ENCODE measurements around the gene CHN2. TPM values are rescaled to one million over a fixed set of nuclear protein-coding genes. Genes with fewer than 3 reads are reported as not detected.

CHN2 gene
- total RNA-seq, 1 donor from 2014 or later: 0.64 TPM

DNA sequence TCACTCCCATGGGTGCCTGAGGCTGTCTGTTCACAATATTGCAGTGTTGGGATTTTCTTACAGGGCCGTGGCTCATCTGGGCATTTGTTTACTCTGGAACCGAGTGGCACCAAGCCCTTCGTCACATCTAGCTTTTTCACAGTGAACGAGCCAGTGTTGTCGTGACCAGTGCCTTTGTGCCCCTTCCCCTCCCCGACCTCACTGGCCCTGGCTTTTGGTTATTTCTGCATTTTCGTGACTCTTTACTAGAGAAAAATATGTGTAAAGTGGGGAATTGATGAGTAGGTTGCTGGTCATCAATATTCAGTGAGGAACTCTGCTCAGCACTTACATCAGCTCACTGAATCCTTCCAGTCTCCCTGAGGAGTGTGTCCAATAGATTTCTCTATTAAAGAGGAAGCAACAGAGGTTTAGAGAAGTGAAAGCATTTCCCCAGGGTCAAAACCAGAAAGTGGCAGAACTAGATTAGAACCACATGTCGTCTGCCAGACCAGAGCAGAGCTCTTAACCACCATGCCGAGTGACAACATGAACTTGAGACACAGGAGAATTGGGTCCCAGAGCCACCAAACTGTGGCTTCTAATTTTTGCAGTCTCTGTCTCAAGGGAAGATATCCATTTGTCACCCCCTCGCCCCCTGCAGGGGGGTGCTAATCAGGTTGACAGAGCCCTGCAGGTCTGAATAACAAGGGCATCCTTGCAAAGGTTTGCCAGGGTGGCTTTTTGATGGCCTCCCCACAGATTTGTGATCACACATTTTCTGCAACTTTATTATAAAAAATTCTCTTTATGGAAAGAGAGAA lies 125.3 kb downstream of the CHN2 start:
- H3K4me1 Mint-ChIP-seq (ENCODE audit: unreplicated experiment): peaks cover 6% of the 10 kb centered on the region
- no peak for DNase-seq (ENCODE audit: extremely low spot score, unreplicated experiment)
- H3K4me3 Mint-ChIP-seq (ENCODE audit: unreplicated experiment): peak overlapping the region; percentile 12

DNA sequence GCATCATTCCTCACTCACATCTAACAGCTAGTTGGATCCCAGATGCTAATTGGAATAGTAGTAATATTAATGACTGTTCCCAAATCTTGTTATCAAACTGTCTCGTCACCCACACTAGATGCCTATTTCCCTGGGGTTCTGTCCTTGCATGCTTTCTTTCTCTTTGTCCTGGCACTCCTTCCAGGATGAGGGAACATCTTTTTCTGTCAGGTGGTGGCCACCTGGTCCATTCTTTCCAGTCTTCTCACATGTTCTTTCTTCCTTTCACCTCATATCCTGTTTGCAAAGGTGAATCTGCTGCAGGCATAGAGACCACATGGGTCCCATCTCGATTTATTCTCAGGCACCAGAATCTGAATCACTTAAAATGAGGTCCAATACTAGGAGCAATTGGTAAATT lies 126.0 kb downstream of the CHN2 start:
- Mint-ChIP-seq H3K27ac (ENCODE audit: unreplicated experiment) (no peak overlapping the region), H3K4me3 (ENCODE audit: unreplicated experiment) (no peak overlapping the region), H3K27me3 (ENCODE audit: unreplicated experiment) (peaks cover 45% of the 10 kb centered on the region), H3K4me1 (ENCODE audit: unreplicated experiment) (peaks cover 6% of the 10 kb centered on the region), H3K9me3 (ENCODE audit: unreplicated experiment) (no peaks in the 10 kb centered on the region), H3K36me3 (ENCODE audit: unreplicated experiment) (no peaks in the 10 kb centered on the region)
- no peak for DNase-seq (ENCODE audit: extremely low spot score, unreplicated experiment)
- TF ChIP-seq, protein P1, sequence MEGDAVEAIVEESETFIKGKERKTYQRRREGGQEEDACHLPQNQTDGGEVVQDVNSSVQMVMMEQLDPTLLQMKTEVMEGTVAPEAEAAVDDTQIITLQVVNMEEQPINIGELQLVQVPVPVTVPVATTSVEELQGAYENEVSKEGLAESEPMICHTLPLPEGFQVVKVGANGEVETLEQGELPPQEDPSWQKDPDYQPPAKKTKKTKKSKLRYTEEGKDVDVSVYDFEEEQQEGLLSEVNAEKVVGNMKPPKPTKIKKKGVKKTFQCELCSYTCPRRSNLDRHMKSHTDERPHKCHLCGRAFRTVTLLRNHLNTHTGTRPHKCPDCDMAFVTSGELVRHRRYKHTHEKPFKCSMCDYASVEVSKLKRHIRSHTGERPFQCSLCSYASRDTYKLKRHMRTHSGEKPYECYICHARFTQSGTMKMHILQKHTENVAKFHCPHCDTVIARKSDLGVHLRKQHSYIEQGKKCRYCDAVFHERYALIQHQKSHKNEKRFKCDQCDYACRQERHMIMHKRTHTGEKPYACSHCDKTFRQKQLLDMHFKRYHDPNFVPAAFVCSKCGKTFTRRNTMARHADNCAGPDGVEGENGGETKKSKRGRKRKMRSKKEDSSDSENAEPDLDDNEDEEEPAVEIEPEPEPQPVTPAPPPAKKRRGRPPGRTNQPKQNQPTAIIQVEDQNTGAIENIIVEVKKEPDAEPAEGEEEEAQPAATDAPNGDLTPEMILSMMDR (IDR thresholded peaks at IDR 0.05): no peak

More for the DNA sequence above, 125.3 kb downstream of the CHN2 start:
- TF ChIP-seq, protein P1 (IDR thresholded peaks at IDR 0.05): no peak
- no peaks in the 10 kb centered on the region for H3K36me3 Mint-ChIP-seq (ENCODE audit: unreplicated experiment)
- peak overlapping the region; percentile 29 for H3K27ac Mint-ChIP-seq (ENCODE audit: unreplicated experiment)
- H3K9me3 Mint-ChIP-seq (ENCODE audit: unreplicated experiment): no peaks in the 10 kb centered on the region
- H3K27me3 Mint-ChIP-seq (ENCODE audit: unreplicated experiment): peaks cover 44% of the 10 kb centered on the region

DNA sequence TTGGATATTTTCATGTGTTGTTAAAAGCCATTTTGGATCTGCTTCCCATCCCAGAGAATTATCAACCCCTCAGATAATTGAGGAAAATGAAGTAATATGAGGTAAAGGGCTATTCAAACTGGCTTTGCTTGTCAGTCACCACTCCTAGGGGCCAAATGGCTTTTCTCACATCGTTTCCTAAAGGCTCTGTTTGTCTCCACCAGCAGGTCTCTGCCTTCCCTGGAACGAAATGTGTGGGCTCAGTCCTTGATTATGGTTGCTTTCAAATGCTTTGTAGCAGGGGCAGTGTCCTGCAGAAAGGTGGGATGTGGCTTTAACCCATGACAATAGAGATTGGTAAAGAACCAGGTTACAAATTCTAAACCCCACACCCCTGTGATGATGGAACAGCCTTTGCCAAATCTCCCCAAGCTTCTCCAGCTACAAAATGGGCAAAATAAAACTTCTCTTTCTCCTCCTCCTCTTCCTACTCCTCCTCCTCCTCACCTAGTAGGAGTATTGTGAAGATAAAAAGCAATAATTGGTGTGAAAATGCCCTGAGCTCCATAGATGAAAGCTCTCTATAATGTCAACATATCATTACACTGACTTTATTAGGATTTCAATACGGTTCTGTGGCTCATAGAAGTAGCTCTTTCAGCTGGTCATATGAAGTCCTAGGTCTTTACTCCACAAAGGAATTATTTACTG lies 127.6 kb downstream of the CHN2 start:
- H3K27me3 Mint-ChIP-seq (ENCODE audit: unreplicated experiment): peaks cover 37% of the 10 kb centered on the region
- no peak for DNase-seq (ENCODE audit: extremely low spot score, unreplicated experiment)
- H3K9me3 Mint-ChIP-seq (ENCODE audit: unreplicated experiment): no peaks in the 10 kb centered on the region
- H3K4me1 Mint-ChIP-seq (ENCODE audit: unreplicated experiment): peaks cover 6% of the 10 kb centered on the region
- no peak overlapping the region for H3K4me3 Mint-ChIP-seq (ENCODE audit: unreplicated experiment)
- no peaks in the 10 kb centered on the region for H3K36me3 Mint-ChIP-seq (ENCODE audit: unreplicated experiment)
- TF ChIP-seq, protein P1 (IDR thresholded peaks at IDR 0.05): no peak
- no peak overlapping the region for H3K27ac Mint-ChIP-seq (ENCODE audit: unreplicated experiment)

DNA sequence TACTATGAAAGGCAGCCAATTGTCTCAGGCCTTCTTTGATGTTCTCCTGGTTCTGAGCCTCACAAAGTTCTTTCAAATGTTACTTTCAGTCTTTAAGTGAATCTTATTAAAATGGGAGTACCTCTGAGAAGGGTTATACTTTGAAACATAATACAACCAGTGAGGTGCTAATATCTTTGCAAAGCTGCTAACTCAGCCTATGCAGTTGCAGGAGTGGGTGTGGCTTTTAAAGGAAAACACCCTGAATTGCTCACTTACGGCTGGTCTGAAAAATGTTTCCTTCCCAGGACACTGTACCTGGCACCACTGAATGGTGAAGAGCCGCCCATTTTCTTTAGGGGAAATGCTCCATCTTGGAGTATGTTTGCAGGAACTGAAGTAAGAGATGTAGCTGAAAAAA lies 130.9 kb downstream of the CHN2 start:
- TF ChIP-seq, protein P1 (IDR thresholded peaks at IDR 0.05): no peak
- Mint-ChIP-seq H3K4me3 (ENCODE audit: unreplicated experiment) (no peak overlapping the region), H3K27me3 (ENCODE audit: unreplicated experiment) (peaks cover 20% of the 10 kb centered on the region), H3K27ac (ENCODE audit: unreplicated experiment) (no peak overlapping the region), H3K9me3 (ENCODE audit: unreplicated experiment) (no peaks in the 10 kb centered on the region), H3K36me3 (ENCODE audit: unreplicated experiment) (no peaks in the 10 kb centered on the region), H3K4me1 (ENCODE audit: unreplicated experiment) (no peaks in the 10 kb centered on the region)
- no peak for DNase-seq (ENCODE audit: extremely low spot score, unreplicated experiment)

DNA sequence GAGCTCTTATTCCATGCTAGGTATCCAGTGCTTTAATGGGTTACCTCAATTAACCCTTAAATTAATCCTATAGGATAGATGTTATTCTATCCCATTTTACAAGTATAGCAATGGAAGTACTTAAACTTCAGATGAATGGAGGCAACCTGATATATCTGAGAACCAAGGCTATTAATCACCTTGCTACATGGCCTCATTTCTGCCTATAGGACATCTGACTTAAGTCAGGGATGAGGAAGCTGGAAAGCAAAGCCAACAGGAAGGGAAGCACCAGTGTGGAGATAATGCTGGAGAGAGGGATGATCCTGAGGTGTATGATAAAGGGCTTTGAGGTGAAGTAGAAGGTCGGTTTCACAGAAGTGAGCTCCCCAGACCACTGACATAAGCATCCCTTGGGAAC lies 132.3 kb downstream of the CHN2 start:
- TF ChIP-seq, protein P1 (IDR thresholded peaks at IDR 0.05): no peak
- H3K9me3 Mint-ChIP-seq (ENCODE audit: unreplicated experiment): no peaks in the 10 kb centered on the region
- H3K36me3 Mint-ChIP-seq (ENCODE audit: unreplicated experiment): no peaks in the 10 kb centered on the region
- H3K4me1 Mint-ChIP-seq (ENCODE audit: unreplicated experiment): no peaks in the 10 kb centered on the region
- H3K27me3 Mint-ChIP-seq (ENCODE audit: unreplicated experiment): peaks cover 20% of the 10 kb centered on the region
- DNase-seq (ENCODE audit: extremely low spot score, unreplicated experiment): no peak
- no peak overlapping the region for H3K27ac Mint-ChIP-seq (ENCODE audit: unreplicated experiment)
- H3K4me3 Mint-ChIP-seq (ENCODE audit: unreplicated experiment): no peak overlapping the region

Data from osteocyte (in vitro differentiated cells).